ENCODE results near the gene SWT1. TPM values are rescaled to one million over a fixed set of nuclear protein-coding genes. Genes with fewer than 3 reads are reported as not detected.

The SWT1 gene
- total and polyA plus RNA-seq, 9 of the 15 experiments (the other 6 are each of a cell fraction or from before 2014, with no cell fraction given): 1.5 to 3.4 (median 2.3) TPM

GRCh38 chr1:185316163-185317033 is 159.4 kb downstream of the SWT1 start (continued):
- TF ChIP-seq, protein P1, sequence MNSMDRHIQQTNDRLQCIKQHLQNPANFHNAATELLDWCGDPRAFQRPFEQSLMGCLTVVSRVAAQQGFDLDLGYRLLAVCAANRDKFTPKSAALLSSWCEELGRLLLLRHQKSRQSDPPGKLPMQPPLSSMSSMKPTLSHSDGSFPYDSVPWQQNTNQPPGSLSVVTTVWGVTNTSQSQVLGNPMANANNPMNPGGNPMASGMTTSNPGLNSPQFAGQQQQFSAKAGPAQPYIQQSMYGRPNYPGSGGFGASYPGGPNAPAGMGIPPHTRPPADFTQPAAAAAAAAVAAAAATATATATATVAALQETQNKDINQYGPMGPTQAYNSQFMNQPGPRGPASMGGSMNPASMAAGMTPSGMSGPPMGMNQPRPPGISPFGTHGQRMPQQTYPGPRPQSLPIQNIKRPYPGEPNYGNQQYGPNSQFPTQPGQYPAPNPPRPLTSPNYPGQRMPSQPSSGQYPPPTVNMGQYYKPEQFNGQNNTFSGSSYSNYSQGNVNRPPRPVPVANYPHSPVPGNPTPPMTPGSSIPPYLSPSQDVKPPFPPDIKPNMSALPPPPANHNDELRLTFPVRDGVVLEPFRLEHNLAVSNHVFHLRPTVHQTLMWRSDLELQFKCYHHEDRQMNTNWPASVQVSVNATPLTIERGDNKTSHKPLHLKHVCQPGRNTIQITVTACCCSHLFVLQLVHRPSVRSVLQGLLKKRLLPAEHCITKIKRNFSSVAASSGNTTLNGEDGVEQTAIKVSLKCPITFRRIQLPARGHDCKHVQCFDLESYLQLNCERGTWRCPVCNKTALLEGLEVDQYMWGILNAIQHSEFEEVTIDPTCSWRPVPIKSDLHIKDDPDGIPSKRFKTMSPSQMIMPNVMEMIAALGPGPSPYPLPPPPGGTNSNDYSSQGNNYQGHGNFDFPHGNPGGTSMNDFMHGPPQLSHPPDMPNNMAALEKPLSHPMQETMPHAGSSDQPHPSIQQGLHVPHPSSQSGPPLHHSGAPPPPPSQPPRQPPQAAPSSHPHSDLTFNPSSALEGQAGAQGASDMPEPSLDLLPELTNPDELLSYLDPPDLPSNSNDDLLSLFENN (IDR thresholded peaks at IDR 0.05; ENCODE audit: low read depth in 2 of 2, low read length in 2 of 2): no peak; a peak in 1 of 4 replicates
- TF ChIP-seq NR2C1 (IDR thresholded peaks at IDR 0.05) (no peak), NR2C1 (tag; IDR thresholded peaks at IDR 0.05) (no peak), TEAD1 (CRISPR knock-in tag; IDR thresholded peaks at IDR 0.05) (0 out of 4 replicates have a peak, but pooled peaks of 1 of the 2 experiments have one; percentile 28), SRSF7 (optimal IDR thresholded peaks at IDR 0.05; ENCODE audit: low read depth, low read length) (no peak), TBL1XR1 (IDR thresholded peaks at IDR 0.05; ENCODE audit: low read length in 2 of 2) (no peak), ZNF280A (IDR thresholded peaks at IDR 0.05; ENCODE audit: low read depth, partially characterized antibody) (no peak), KLF10 (CRISPR knock-in tag; IDR thresholded peaks at IDR 0.05) (no peak), TBP (optimal IDR thresholded peaks at IDR 0.05; ENCODE audit: low read depth, low read length) (peak; percentile 37), ETV5 (CRISPR knock-in tag; IDR thresholded peaks at IDR 0.05; ENCODE audit: low read depth) (0 out of 2 replicates have a peak, but pooled peaks have one; percentile 63), RBM17 (IDR thresholded peaks at IDR 0.05; ENCODE audit: borderline replicate concordance, low read depth, low read length) (no peak), ZNF12 (CRISPR knock-in tag; IDR thresholded peaks at IDR 0.05) (peak; percentile 69; the same call in 1 of the 2 replicates), MYBL2 (IDR thresholded peaks at IDR 0.05; ENCODE audit: low read depth) (no peak), MYBL2 (CRISPR knock-in tag; IDR thresholded peaks at IDR 0.05; ENCODE audit: borderline replicate concordance) (no peak), MBD1 (CRISPR knock-in tag; IDR thresholded peaks at IDR 0.05) (no peak), GATA2 (CRISPR knock-in tag; IDR thresholded peaks at IDR 0.05) (no peak), CREM (IDR thresholded peaks at IDR 0.05; ENCODE audit: low read depth) (peak; percentile 92)
- TF ChIP-seq, protein P2, sequence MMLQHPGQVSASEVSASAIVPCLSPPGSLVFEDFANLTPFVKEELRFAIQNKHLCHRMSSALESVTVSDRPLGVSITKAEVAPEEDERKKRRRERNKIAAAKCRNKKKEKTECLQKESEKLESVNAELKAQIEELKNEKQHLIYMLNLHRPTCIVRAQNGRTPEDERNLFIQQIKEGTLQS (IDR thresholded peaks at IDR 0.05): no peak
- TF ChIP-seq, protein P2 (CRISPR knock-in tag; conservative IDR thresholded peaks at IDR 0.05): 0 out of 2 replicates have a peak, but pooled peaks have one; percentile 46
